SK-N-SH treated with all-trans-retinoic acid at 6 μM for 48 hours (cell line): ENCODE data around the gene FNBP1L.

Experiments
- ATAC-seq: fragments of 200-7000 bp; cut with Tn5 transposase; 3 replicates; pipeline ENCODE4 v1.9.1; 2020; ENCODE audit warnings: mild to moderate bottlenecking, moderate library complexity
- ARNTL ChIP-seq: fragments of 450-650 bp; formaldehyde crosslinking; IDR thresholded peaks from 2 replicates; pipeline ENCODE4 v1.5.0; 2020; ENCODE audit warnings: low read depth, mild to moderate bottlenecking, moderate library complexity, borderline replicate concordance
- BACH2 ChIP-seq: fragments of 250-450 bp; sonication (Bioruptor Pico); IDR thresholded peaks from 2 replicates; pipeline ENCODE4 v1.9.0; 2021; ENCODE audit warnings: mild to moderate bottlenecking, borderline replicate concordance
- CREB5 ChIP-seq: fragments of 250-450 bp; sonication (Bioruptor Pico); IDR thresholded peaks from 2 replicates; pipeline ENCODE4 v1.5.1; 2020; ENCODE audit warnings: low read depth, mild to moderate bottlenecking, moderate library complexity
- CSDC2 ChIP-seq: fragments of 250-450 bp; sonication (Bioruptor Pico); IDR thresholded peaks from 2 replicates; pipeline ENCODE4 v1.5.0; 2020; ENCODE audit warnings: mild to moderate bottlenecking, moderate library complexity
- ESRRG ChIP-seq: fragments of 250-450 bp; sonication (Bioruptor Pico); IDR thresholded peaks from 2 replicates; pipeline ENCODE4 v1.6.1; 2021; ENCODE audit warnings: mild to moderate bottlenecking
- GLIS3 ChIP-seq: fragments of 250-450 bp; sonication (Bioruptor Pico); IDR thresholded peaks from 2 replicates; pipeline ENCODE4 v1.5.0; 2020; ENCODE audit warnings: mild to moderate bottlenecking, moderate library complexity
- ISL1 ChIP-seq: fragments of 250-450 bp; sonication (Bioruptor Pico); IDR thresholded peaks from 2 replicates; pipeline ENCODE4 v2.1.2; 2022; ENCODE audit warnings: mild to moderate bottlenecking, moderate library complexity
- OSR1 ChIP-seq: fragments of 250-450 bp; sonication (Bioruptor Pico); IDR thresholded peaks from 2 replicates; pipeline ENCODE4 v1.8.0; 2022; ENCODE audit warnings: moderate library complexity, mild to moderate bottlenecking, inconsistent platforms
- PPARA ChIP-seq: fragments of 250-450 bp; sonication (Bioruptor Pico); IDR thresholded peaks from 2 replicates; pipeline ENCODE4 v1.5.0; 2020; ENCODE audit warnings: mild to moderate bottlenecking, borderline replicate concordance
- RARB ChIP-seq: fragments of 250-450 bp; sonication (Bioruptor Pico); IDR thresholded peaks from 2 replicates; pipeline ENCODE4 v1.8.0; 2021; ENCODE audit warnings: mild to moderate bottlenecking, moderate library complexity
- SNAI2 ChIP-seq: fragments of 250-450 bp; sonication (Bioruptor Pico); IDR thresholded peaks from 2 replicates; pipeline ENCODE4 v1.5.0; 2020; ENCODE audit warnings: mild to moderate bottlenecking, moderate library complexity
- TCF4 ChIP-seq: fragments of 250-450 bp; sonication (Bioruptor Pico); IDR thresholded peaks from 2 replicates; pipeline ENCODE4 v1.8.0; 2021; ENCODE audit warnings: mild to moderate bottlenecking, moderate library complexity, borderline replicate concordance
- TOX ChIP-seq: fragments of 250-450 bp; sonication (Bioruptor Pico); IDR thresholded peaks from 2 replicates; pipeline ENCODE4 v1.8.0; 2021; ENCODE audit warnings: mild to moderate bottlenecking, moderate library complexity, borderline replicate concordance
- TSHZ2 ChIP-seq: fragments of 250-450 bp; sonication (Bioruptor Pico); IDR thresholded peaks from 2 replicates; pipeline ENCODE4 v1.5.0; 2020; ENCODE audit warnings: mild to moderate bottlenecking, moderate library complexity
- ZC3H10 ChIP-seq: fragments of 250-450 bp; sonication (Bioruptor Pico); IDR thresholded peaks from 2 replicates; pipeline ENCODE4 v1.5.1; 2021; ENCODE audit warnings: mild to moderate bottlenecking, moderate library complexity
- ZFP3 ChIP-seq: fragments of 250-450 bp; sonication (Bioruptor Pico); IDR thresholded peaks from 2 replicates; pipeline ENCODE4 v1.5.0; 2020; ENCODE audit warnings: mild to moderate bottlenecking, moderate library complexity
- ZFP30 ChIP-seq: fragments of 450-650 bp; formaldehyde crosslinking; IDR thresholded peaks from 2 replicates; pipeline ENCODE4 v1.5.0; 2022; ENCODE audit warnings: mild to moderate bottlenecking, moderate library complexity
- ZNF565 ChIP-seq: fragments of 450-650 bp; formaldehyde crosslinking; conservative IDR thresholded peaks from 2 replicates; pipeline ENCODE4 v1.5.0; 2020; ENCODE audit warnings: low read depth, mild to moderate bottlenecking, moderate library complexity
- ZNF70 ChIP-seq: fragments of 450-650 bp; formaldehyde crosslinking; IDR thresholded peaks from 2 replicates; pipeline ENCODE4 v1.5.0; 2020; ENCODE audit warnings: mild to moderate bottlenecking, moderate library complexity
- ZNF8 ChIP-seq: fragments of 450-650 bp; formaldehyde crosslinking; IDR thresholded peaks from 2 replicates; pipeline ENCODE4 v1.5.0; 2020; ENCODE audit warnings: mild to moderate bottlenecking, moderate library complexity

FNBP1L gene

GRCh38 chr1:93603601-93604000 is 155.7 kb downstream of the FNBP1L start:
- ATAC-seq: no peak
- TF ChIP-seq ZC3H10 (CRISPR knock-in tag) (no peak), ZFP30 (CRISPR knock-in tag) (no peak), TOX (no peak), RARB (no peak), OSR1 (CRISPR knock-in tag) (no peak), ARNTL (CRISPR knock-in tag) (no peak), ZNF8 (CRISPR knock-in tag) (no peak), ESRRG (CRISPR knock-in tag) (no peak), TCF4 (CRISPR knock-in tag) (no peak), CREB5 (CRISPR knock-in tag) (no peak), GLIS3 (CRISPR knock-in tag) (no peak), SNAI2 (CRISPR knock-in tag) (no peak), ZNF70 (CRISPR knock-in tag) (no peak), ISL1 (CRISPR knock-in tag) (no peak), BACH2 (CRISPR knock-in tag) (no peak), ZNF565 (CRISPR knock-in tag) (no peak), TSHZ2 (CRISPR knock-in tag) (no peak), ZFP3 (no peak), PPARA (CRISPR knock-in tag) (no peak), CSDC2 (CRISPR knock-in tag) (no peak)
